Esophagus muscularis mucosa (tissue), 4 donors: ENCODE measurements around the gene SOX1. TPM values are rescaled to one million over a fixed set of nuclear protein-coding genes. Genes with fewer than 3 reads are reported as not detected.

ENCODE experiments used
- DNase-seq: peaks from one replicate; pipeline ENCODE4 v3.0.0-alpha.2; 2017; ENCODE audit errors: extremely low spot score
- H3K27ac ChIP-seq, 4 donors: fragments of 200-600 bp; sonication (generic); replicated peaks in 1 of 4; 1 replicate in 3 of 4; 2 replicates in 1 of 4; pipeline ENCODE4 v1.5.1; 2016 to 2019; ENCODE audit warnings: mild to moderate bottlenecking in 1 of 4
- H3K27me3 ChIP-seq, 4 donors: fragments of 200-600 bp; sonication (generic); one replicate each; pipeline versions ENCODE4 v1.5.1 to v1.6.0; 2016 to 2019
- H3K36me3 ChIP-seq, 4 donors: fragments of 200-600 bp; sonication (generic); one replicate each; pipeline ENCODE4 v1.5.1; 2016 to 2019
- H3K4me1 ChIP-seq, 4 donors: fragments of 200-600 bp; sonication (generic); one replicate each; pipeline ENCODE4 v1.5.1; 2016 to 2019
- H3K4me3 ChIP-seq, 4 donors: fragments of 200-600 bp; sonication (generic); 1 replicate in 2 of 4; 2 replicates in 2 of 4; pipeline ENCODE4 v1.5.1; 2016 to 2019; ENCODE audit warnings: mild to moderate bottlenecking in 4 of 4, moderate library complexity in 1 of 4
- H3K9me3 ChIP-seq, 4 donors: fragments of 200-600 bp; sonication (generic); 1 replicate in 3 of 4; 2 replicates in 1 of 4; pipeline ENCODE4 v1.5.1; 2016 to 2019
- EP300 ChIP-seq: sonication (generic); formaldehyde crosslinking; IDR thresholded peaks from one replicate; pipeline ENCODE4 v1.6.1; 2017; ENCODE audit warnings: antibody characterized with exemption
- POLR2A ChIP-seq: fragments of 450-650 bp; IDR thresholded peaks from one replicate; pipeline ENCODE4 v1.6.1; 2017; ENCODE audit warnings: antibody characterized with exemption, moderate library complexity, mild to moderate bottlenecking, low read depth
- POLR2AphosphoS5 ChIP-seq, 2 donors: sonication (generic); formaldehyde crosslinking; IDR thresholded peaks; one replicate each; pipeline ENCODE4 v1.6.1; 2017; ENCODE audit warnings: antibody characterized with exemption in 2 of 2
- WGBS: methylation state at CpG from one replicate; pipeline ENCODE4 v1.1.5; 2018; 5-methylcytosine and 5-hydroxymethylcytosine counted together
- intact Hi-C: fragments of 100-400 bp; cut with DNase I; formaldehyde crosslinking; loops from one replicate; pipeline ENCODE4 v1.15.1; 2023
- total RNA-seq, 4 donors: library from RNA; depleted of rRNA; stranded (reverse); fragments of >200 nt; gene quantifications; one replicate each; pipeline versions ENCODE4 v1.1.0 to v1.2.1, GENCODE V29; 2016
- TF ChIP-seq, protein P1 (sequence below), 3 experiments: fragments of 200-600 bp in 2 of 3; fragments of 450-650 bp in 1 of 3; sonication (generic) in 2 of 3; IDR thresholded peaks; one replicate each; pipeline ENCODE4 v1.5.1; 2017 to 2019; ENCODE audit warnings: antibody characterized with exemption in 3 of 3, mild to moderate bottlenecking in 2 of 3, moderate library complexity in 1 of 3

The SOX1 gene
- total RNA-seq, 4 donors from 2014 or later: under 0.01 to 0.17 TPM; not detected in 2

GRCh38 chr13:112114391-112114790 lies 47.4 kb downstream of the SOX1 start:
- no peak overlapping the region for H3K27ac ChIP-seq
- no peak overlapping the region for H3K4me3 ChIP-seq
- DNase-seq: no peak
- no peaks in the 10 kb centered on the region for H3K9me3 ChIP-seq
- intact Hi-C loops: no loop called here
- peaks cover 0 to 76% (median 2%) of the 10 kb centered on the region in 4 donors for H3K27me3 ChIP-seq
- no peaks in the 10 kb centered on the region for H3K36me3 ChIP-seq
- 80% methylated on average over 11 of the region's 11 CpGs for WGBS
- TF ChIP-seq EP300 (no peak), POLR2A (no peak), POLR2AphosphoS5 (IDR thresholded peaks at IDR 0.05) (no peak)
- TF ChIP-seq, protein P1, sequence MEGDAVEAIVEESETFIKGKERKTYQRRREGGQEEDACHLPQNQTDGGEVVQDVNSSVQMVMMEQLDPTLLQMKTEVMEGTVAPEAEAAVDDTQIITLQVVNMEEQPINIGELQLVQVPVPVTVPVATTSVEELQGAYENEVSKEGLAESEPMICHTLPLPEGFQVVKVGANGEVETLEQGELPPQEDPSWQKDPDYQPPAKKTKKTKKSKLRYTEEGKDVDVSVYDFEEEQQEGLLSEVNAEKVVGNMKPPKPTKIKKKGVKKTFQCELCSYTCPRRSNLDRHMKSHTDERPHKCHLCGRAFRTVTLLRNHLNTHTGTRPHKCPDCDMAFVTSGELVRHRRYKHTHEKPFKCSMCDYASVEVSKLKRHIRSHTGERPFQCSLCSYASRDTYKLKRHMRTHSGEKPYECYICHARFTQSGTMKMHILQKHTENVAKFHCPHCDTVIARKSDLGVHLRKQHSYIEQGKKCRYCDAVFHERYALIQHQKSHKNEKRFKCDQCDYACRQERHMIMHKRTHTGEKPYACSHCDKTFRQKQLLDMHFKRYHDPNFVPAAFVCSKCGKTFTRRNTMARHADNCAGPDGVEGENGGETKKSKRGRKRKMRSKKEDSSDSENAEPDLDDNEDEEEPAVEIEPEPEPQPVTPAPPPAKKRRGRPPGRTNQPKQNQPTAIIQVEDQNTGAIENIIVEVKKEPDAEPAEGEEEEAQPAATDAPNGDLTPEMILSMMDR (IDR thresholded peaks at IDR 0.05): no peak
- H3K4me1 ChIP-seq: no peaks in the 10 kb centered on the region

DNA sequence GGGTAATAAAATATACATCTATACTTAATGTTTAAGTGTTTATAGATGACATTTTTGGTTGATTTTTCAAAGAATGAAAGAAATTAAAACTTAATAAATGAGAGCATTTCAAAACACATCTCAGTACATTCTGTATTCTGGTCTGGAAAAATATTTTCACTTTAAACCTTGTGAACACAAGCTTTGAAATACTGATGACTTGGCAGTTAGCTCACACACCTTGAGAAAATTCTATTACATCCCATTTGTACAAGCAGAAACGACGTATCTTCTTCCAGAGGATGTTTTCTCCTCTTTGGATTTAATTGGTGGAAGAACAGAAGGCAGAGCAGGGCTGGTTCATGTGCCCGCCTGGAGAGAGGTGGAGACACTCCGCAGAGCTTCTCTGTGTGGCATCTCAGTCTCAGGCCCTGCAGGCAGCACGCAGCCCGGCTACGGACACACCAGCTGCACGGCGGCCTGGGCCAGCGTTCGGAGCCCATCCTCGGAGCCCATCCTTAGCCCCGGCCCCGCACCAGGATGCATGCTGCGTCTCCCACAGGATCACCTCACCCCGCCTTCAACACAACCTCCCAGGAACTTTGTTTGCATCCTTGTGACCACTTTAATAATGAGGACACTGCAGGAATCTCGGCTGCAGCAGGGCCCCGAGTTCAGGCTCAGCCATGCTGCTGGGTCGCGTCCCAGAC lies 48.6 kb downstream of the SOX1 start:
- DNase-seq: no peak
- H3K27me3 ChIP-seq: peaks cover 0 to 71% (median 2%) of the 10 kb centered on the region in 4 donors
- intact Hi-C loops: no loop called here

GRCh38 chr13:112116187-112116950 lies 49.4 kb downstream of the SOX1 start:
- H3K4me1 ChIP-seq: no peaks in the 10 kb centered on the region
- no peaks in the 10 kb centered on the region for H3K9me3 ChIP-seq
- TF ChIP-seq POLR2AphosphoS5 (IDR thresholded peaks at IDR 0.05): no peak
- TF ChIP-seq, protein P1 (IDR thresholded peaks at IDR 0.05): no peak
- no peak for TF ChIP-seq POLR2A
- TF ChIP-seq EP300: no peak
- H3K27ac ChIP-seq: no peak overlapping the region
- no peaks in the 10 kb centered on the region for H3K36me3 ChIP-seq
- peaks cover 0 to 62% (median 2%) of the 10 kb centered on the region in 4 donors for H3K27me3 ChIP-seq
- DNase-seq: no peak
- intact Hi-C loops: no loop called here
- H3K4me3 ChIP-seq: no peak overlapping the region
- 83% methylated on average over 16 of the region's 22 CpGs for WGBS

More for the DNA sequence above, 48.6 kb downstream of the SOX1 start:
- TF ChIP-seq, protein P1 (IDR thresholded peaks at IDR 0.05): no peak
- TF ChIP-seq POLR2A (no peak), EP300 (no peak), POLR2AphosphoS5 (IDR thresholded peaks at IDR 0.05) (no peak)
- Histone ChIP-seq H3K27ac (no peak overlapping the region), H3K4me3 (no peak overlapping the region), H3K9me3 (no peaks in the 10 kb centered on the region), H3K4me1 (no peaks in the 10 kb centered on the region), H3K36me3 (no peaks in the 10 kb centered on the region)
- 80% methylated on average over 18 of the region's 20 CpGs for WGBS

DNA sequence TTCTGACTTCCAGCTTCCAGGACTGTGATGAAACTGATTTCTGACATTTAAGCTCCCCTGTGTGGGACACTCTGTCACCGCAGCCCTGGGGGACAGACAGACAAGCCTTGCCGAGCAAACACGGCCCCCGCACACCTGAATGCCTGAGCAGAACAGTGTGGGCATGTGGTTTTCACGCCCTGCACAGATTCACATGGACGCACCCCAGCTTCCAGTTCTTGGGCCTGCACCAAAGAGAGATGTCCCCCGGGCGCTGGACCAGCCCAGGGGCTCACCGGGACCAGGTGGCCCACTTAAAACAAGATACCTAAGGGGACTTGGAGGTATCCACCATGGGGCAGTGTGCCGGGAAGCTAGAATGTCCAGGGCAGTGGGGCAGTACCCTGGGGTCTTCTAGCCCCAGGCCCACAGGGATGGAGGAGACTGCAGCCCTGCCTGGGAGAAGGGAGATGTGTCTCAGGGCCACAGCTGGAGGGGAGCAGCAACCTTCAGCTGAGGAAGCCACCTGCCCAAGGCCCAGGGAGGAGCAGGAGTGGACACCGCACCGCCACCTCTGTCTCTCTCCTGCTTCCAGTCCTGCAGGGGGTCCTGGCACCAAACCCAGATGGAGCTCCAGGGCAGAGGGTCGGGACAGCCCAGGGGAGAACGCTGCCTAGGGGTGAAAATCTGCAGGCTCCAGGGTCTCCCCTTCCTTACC lies 50.5 kb downstream of the SOX1 start:
- TF ChIP-seq, protein P1 (IDR thresholded peaks at IDR 0.05): no peak
- no peak for TF ChIP-seq POLR2A
- TF ChIP-seq POLR2AphosphoS5 (IDR thresholded peaks at IDR 0.05): no peak
- TF ChIP-seq EP300: no peak
- Histone ChIP-seq H3K9me3 (no peaks in the 10 kb centered on the region), H3K27ac (no peak overlapping the region), H3K36me3 (no peaks in the 10 kb centered on the region), H3K4me1 (no peaks in the 10 kb centered on the region), H3K27me3 (peaks cover 0 to 57% (median 2%) of the 10 kb centered on the region in 4 donors), H3K4me3 (no peak overlapping the region)
- no peak for DNase-seq
- 91% methylated on average over 9 of the region's 14 CpGs for WGBS
- intact Hi-C loops: no loop called here
